HepG2 (cell line): Measurements from ENCODE around the gene ZMYND8. TPM values are rescaled to one million over a fixed set of nuclear protein-coding genes. Genes with fewer than 3 reads are reported as not detected.

Experiments
- AGO1 ChIP-seq: fragments of 200-400 bp; formaldehyde crosslinking; IDR thresholded peaks from 2 replicates; pipeline ENCODE4 v1.6.1; 2017; ENCODE audit warnings: mild to moderate bottlenecking, low read depth, low read length, moderate library complexity; ENCODE audit not compliant: poor library complexity, severe bottlenecking
- ATF7-NPFF ChIP-seq: sonication (generic); formaldehyde crosslinking; IDR thresholded peaks from 2 replicates; pipeline ENCODE4 v1.8.1; 2023; ENCODE audit warnings: mild to moderate bottlenecking, low read depth, missing genetic modification reagents, moderate library complexity
- ELF1 ChIP-seq: sonication (generic); formaldehyde crosslinking; IDR thresholded peaks from 2 replicates; pipeline ENCODE4 v1.4.0; 2020; ENCODE audit warnings: missing genetic modification reagents
- FOXC1 ChIP-seq: sonication (generic); formaldehyde crosslinking; IDR thresholded peaks from 2 replicates; pipeline ENCODE4 v1.8.0; 2022; ENCODE audit warnings: mild to moderate bottlenecking, missing genetic modification reagents, borderline replicate concordance
- HES4 ChIP-seq: sonication (generic); formaldehyde crosslinking; IDR thresholded peaks from 2 replicates; pipeline ENCODE4 v1.9.0; 2021; ENCODE audit warnings: mild to moderate bottlenecking, missing genetic modification reagents, borderline replicate concordance
- LCORL ChIP-seq, 2 experiments: fragments of 450-650 bp in 1 of 2; sonication (generic) in 1 of 2; formaldehyde crosslinking in 1 of 2; IDR thresholded peaks; 2 replicates each; pipeline versions ENCODE4 v1.5.0 to v1.6.1; 2017 to 2020; ENCODE audit warnings: antibody characterized with exemption in 1 of 2, missing genetic modification reagents in 1 of 2
- POGZ ChIP-seq: sonication (generic); formaldehyde crosslinking; IDR thresholded peaks from 2 replicates; pipeline ENCODE4 v1.4.0; 2020; ENCODE audit warnings: mild to moderate bottlenecking, missing genetic modification reagents
- RARA ChIP-seq: IDR thresholded peaks from 2 replicates; pipeline ENCODE4 v1.6.1; 2016; ENCODE audit warnings: missing genetic modification reagents, missing compliant biosample characterization
- THAP7 ChIP-seq: sonication (generic); formaldehyde crosslinking; IDR thresholded peaks from 2 replicates; pipeline ENCODE4 v1.8.1; 2023; ENCODE audit warnings: mild to moderate bottlenecking, missing genetic modification reagents
- ZFP36 ChIP-seq: fragments of 150-350 bp; IDR thresholded peaks from 2 replicates; pipeline ENCODE4 v1.6.1; 2018; ENCODE audit warnings: borderline replicate concordance, low read length, low read depth; ENCODE audit not compliant: partially characterized antibody
- ZMYM3 ChIP-seq: sonication (generic); formaldehyde crosslinking; IDR thresholded peaks from 2 replicates; pipeline ENCODE4 v1.5.1; 2020; ENCODE audit warnings: mild to moderate bottlenecking, missing genetic modification reagents
- ZMYM4 ChIP-seq: sonication (generic); formaldehyde crosslinking; IDR thresholded peaks from 2 replicates; pipeline ENCODE4 v1.8.1; 2023; ENCODE audit warnings: mild to moderate bottlenecking, missing genetic modification reagents
- ZNF143 ChIP-seq: sonication (generic); formaldehyde crosslinking; IDR thresholded peaks from 2 replicates; pipeline ENCODE4 v1.4.0; 2020; ENCODE audit warnings: missing genetic modification reagents
- ZNF547 ChIP-seq: sonication (generic); formaldehyde crosslinking; IDR thresholded peaks from 2 replicates; pipeline ENCODE4 v1.5.1; 2020; ENCODE audit warnings: mild to moderate bottlenecking, missing genetic modification reagents
- ZNF619 ChIP-seq: sonication (generic); formaldehyde crosslinking; IDR thresholded peaks from 2 replicates; pipeline ENCODE4 v1.4.0; 2020; ENCODE audit warnings: mild to moderate bottlenecking, missing genetic modification reagents
- ZNF746 ChIP-seq: sonication (generic); formaldehyde crosslinking; IDR thresholded peaks from 2 replicates; pipeline ENCODE4 v1.8.0; 2022; ENCODE audit warnings: mild to moderate bottlenecking, missing genetic modification reagents
- ZNF770 ChIP-seq: sonication (generic); formaldehyde crosslinking; IDR thresholded peaks from 2 replicates; pipeline ENCODE4 v1.5.0; 2020; ENCODE audit warnings: mild to moderate bottlenecking, missing genetic modification reagents
- ZNF792 ChIP-seq: IDR thresholded peaks from 2 replicates; pipeline ENCODE4 v1.6.1; 2016
- ZNF883 ChIP-seq: sonication (generic); formaldehyde crosslinking; IDR thresholded peaks from 2 replicates; pipeline ENCODE4 v1.5.1; 2020; ENCODE audit warnings: mild to moderate bottlenecking, missing genetic modification reagents; ENCODE audit errors: not compliant biosample characterization
- polyA plus RNA-seq, 8 experiments: library from polyadenylated mRNA; depleted of rRNA in 3 of 8; stranded (reverse) in 7 of 8; unstranded in 1 of 8; fragments of >200 nt; fragmentation: Illumina TruSeq in 4 of 8; extraction: Trizol in 4 of 8; gene quantifications; 2 replicates each; pipeline versions ENCODE4 v1.2.1 to v1.2.3, GENCODE V29; 2011 to 2016; ENCODE audit warnings: low read depth in 4 of 8, missing spikeins in 1 of 8, mixed read lengths in 1 of 8; ENCODE audit not compliant: insufficient read depth in 1 of 8
- total RNA-seq, 5 experiments: library from RNA; depleted of rRNA; stranded (reverse); fragments of >200 nt; fragmentation: Illumina TruSeq; extraction: Trizol; gene quantifications; 2 replicates each; pipeline ENCODE4 v1.2.3, GENCODE V29; 2016; ENCODE audit warnings: low read depth in 1 of 5

Gene ZMYND8
- total and polyA plus RNA-seq, 2 of the 13 experiments (the other 11 are each of a cell fraction or from before 2014, with no cell fraction given): 53.9 to 84.7 TPM

GRCh38 chr20:47343007-47343472 lies 13.5 kb downstream of the ZMYND8 start (continued):
- peak; percentile 50 for TF ChIP-seq RARA (CRISPR knock-in tag)
- no peak for TF ChIP-seq THAP7
- peak; percentile 98 for TF ChIP-seq ZNF770 (CRISPR knock-in tag)
- TF ChIP-seq HES4 (CRISPR knock-in tag): no peak
- no peak for TF ChIP-seq ATF7-NPFF (CRISPR knock-in tag)
- TF ChIP-seq ZMYM4: 0 out of 2 replicates have a peak, but pooled peaks have one; percentile 21
- no peak for TF ChIP-seq ZNF547 (CRISPR knock-in tag)
- no peak for TF ChIP-seq ZNF746 (CRISPR knock-in tag)
- no peak for TF ChIP-seq ZFP36
- TF ChIP-seq FOXC1: no peak
- peak; percentile 59 for TF ChIP-seq POGZ (CRISPR knock-in tag)
- TF ChIP-seq ZNF619: no peak
- peak; percentile 74 for TF ChIP-seq ZMYM3 (CRISPR knock-in tag)
- no peak for TF ChIP-seq LCORL (IDR thresholded peaks at IDR 0.05)
- TF ChIP-seq LCORL (CRISPR knock-in tag; IDR thresholded peaks at IDR 0.05): 0 out of 2 replicates have a peak, but pooled peaks have one; percentile 48
- TF ChIP-seq ZNF792 (CRISPR knock-in tag): no peak
- TF ChIP-seq ELF1 (CRISPR knock-in tag): no peak
- TF ChIP-seq ZNF143 (CRISPR knock-in tag): no peak
- peak; percentile 9 for TF ChIP-seq ZNF883 (CRISPR knock-in tag)
- no peak for TF ChIP-seq AGO1
